Peyer's patch (tissue), 4 donors: ENCODE results near the gene DNMT3A. TPM values are rescaled to one million over a fixed set of nuclear protein-coding genes. Genes with fewer than 3 reads are reported as not detected.

Experiments
- DNase-seq, 3 donors: peaks; one replicate each; pipeline ENCODE4 v3.0.0-alpha.2; 2017 to 2019
- H3K27ac ChIP-seq, 4 donors: fragments of 200-600 bp; sonication (generic); one replicate each; pipeline ENCODE4 v1.5.1; 2016 to 2019
- H3K27me3 ChIP-seq, 2 donors: fragments of 200-600 bp; sonication (generic); one replicate each; pipeline ENCODE4 v1.5.1; 2019
- H3K36me3 ChIP-seq, 3 donors: fragments of 200-600 bp; sonication (generic); one replicate each; pipeline ENCODE4 v1.5.1; 2016 to 2019
- H3K4me1 ChIP-seq, 4 donors: fragments of 200-600 bp; sonication (generic); one replicate each; pipeline ENCODE4 v1.5.1; 2016 to 2019
- H3K4me3 ChIP-seq, 4 donors: fragments of 200-600 bp; sonication (generic); 1 replicate in 3 of 4; 2 replicates in 1 of 4; pipeline ENCODE4 v1.5.1; 2016 to 2019; ENCODE audit warnings: mild to moderate bottlenecking in 1 of 4
- H3K9me3 ChIP-seq, 4 donors: fragments of 200-600 bp; sonication (generic); one replicate each; pipeline ENCODE4 v1.5.1; 2016 to 2019; ENCODE audit warnings: mild to moderate bottlenecking in 1 of 4
- POLR2A ChIP-seq, 2 donors: fragments of 450-650 bp; IDR thresholded peaks; one replicate each; pipeline ENCODE4 v1.5.1; 2017; ENCODE audit warnings: antibody characterized with exemption in 2 of 2, mild to moderate bottlenecking in 2 of 2, moderate library complexity in 2 of 2
- total RNA-seq, 4 donors: library from RNA; depleted of rRNA; stranded (reverse); fragments of >200 nt; gene quantifications; one replicate each; pipeline ENCODE4 v1.1.0, GENCODE V29; 2016
- TF ChIP-seq, protein P1 (sequence below), 6 experiments: fragments of 450-650 bp in 4 of 6; fragments of 200-600 bp in 2 of 6; sonication (generic) in 1 of 6; IDR thresholded peaks; one replicate each; pipeline ENCODE4 v1.5.1; 2017 to 2019; ENCODE audit warnings: antibody characterized with exemption in 6 of 6, mild to moderate bottlenecking in 3 of 6, moderate library complexity in 1 of 6

DNMT3A gene
- total RNA-seq, 4 donors from 2014 or later = 10.7 to 126 (median 27.7) TPM

DNA sequence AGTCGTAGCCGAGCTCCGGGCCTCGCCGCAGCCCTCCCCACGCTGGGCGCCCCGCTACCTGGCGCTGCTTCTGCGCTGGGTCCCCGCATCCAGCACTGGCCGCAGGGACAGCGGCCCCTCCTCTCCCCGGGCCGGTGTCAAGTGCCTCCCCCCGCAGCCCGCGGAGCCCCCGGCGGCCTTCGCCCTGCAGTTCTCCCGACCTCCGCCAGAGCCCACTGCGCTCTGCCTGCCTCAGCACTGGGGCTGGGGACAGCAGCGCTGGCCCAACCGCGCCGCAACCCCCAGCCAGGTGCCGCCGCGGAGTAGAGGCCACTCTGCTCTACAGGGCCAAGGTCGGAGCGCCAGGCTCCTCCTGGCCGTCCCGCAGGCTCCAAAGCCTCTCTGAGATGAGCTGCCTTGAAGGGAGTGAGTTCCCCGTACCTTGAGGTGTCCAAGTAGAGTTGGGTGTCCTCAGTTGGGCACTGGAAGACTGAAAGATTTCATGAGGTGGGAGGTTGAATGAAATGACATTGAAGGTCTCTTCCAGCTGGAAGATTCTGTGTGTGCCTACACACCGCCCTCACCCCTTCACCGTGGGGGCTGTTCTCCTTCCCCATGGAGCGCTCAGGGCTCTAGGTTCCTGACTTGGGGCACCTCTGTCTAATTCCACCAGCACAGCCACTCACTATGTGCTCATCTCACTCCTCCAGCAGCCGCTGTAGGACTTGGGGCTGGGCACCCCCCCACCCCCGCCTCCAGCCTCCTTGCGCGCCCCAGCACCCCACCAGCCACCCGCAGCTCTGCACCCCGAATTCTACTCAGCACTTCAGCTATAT, 854 bp upstream of the DNMT3A start:
- no peak for TF ChIP-seq POLR2A (IDR thresholded peaks at IDR 0.05)
- TF ChIP-seq, protein P1, sequence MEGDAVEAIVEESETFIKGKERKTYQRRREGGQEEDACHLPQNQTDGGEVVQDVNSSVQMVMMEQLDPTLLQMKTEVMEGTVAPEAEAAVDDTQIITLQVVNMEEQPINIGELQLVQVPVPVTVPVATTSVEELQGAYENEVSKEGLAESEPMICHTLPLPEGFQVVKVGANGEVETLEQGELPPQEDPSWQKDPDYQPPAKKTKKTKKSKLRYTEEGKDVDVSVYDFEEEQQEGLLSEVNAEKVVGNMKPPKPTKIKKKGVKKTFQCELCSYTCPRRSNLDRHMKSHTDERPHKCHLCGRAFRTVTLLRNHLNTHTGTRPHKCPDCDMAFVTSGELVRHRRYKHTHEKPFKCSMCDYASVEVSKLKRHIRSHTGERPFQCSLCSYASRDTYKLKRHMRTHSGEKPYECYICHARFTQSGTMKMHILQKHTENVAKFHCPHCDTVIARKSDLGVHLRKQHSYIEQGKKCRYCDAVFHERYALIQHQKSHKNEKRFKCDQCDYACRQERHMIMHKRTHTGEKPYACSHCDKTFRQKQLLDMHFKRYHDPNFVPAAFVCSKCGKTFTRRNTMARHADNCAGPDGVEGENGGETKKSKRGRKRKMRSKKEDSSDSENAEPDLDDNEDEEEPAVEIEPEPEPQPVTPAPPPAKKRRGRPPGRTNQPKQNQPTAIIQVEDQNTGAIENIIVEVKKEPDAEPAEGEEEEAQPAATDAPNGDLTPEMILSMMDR (IDR thresholded peaks at IDR 0.05) = peak; percentile 96 to 99 (median 97)

DNA sequence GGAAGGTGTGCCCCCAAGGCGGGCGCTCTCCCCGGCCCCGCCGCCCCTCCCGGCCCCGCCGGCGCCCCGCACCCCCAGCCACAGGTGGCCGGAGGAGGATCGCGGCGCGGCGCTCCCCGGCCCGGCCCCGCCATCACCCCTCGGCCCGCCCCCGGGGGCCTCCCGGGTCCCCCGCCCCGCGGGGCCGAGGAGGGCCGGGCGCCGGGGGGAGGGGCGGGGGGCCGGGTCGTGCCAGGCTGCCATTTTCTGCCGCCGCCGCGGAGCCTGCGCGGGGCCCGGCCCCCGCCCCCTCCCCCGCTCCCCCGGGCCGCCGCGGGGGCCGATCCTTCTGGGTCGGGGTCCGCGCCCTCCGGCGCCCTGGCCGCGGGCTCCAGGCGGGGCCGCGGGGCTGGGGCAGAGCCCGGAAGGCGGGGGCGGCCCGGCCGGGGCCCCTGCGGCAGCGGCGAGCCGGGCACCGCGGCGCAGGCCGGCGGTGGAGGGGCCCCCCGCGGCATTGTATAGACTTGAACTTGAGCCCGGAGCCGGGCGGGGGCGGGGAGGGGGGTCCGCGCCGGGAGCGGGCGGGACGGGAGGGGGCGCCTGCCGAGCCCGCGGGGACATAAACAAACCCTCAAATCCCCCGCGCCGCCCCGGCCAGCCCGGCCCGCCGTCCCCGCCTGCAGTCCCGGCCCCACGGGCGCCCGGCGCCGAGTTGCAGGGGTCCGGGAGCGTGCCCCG, 556 bp downstream of the DNMT3A start:
- TF ChIP-seq POLR2A (IDR thresholded peaks at IDR 0.05) = no peak
- TF ChIP-seq, protein P1 (IDR thresholded peaks at IDR 0.05) = no peak
- Histone ChIP-seq H3K9me3 (no peaks in the 10 kb centered on the region), H3K4me1 (peaks cover 0 to 31% (median 9%) of the 10 kb centered on the region in 4 donors), H3K27ac (peak overlapping the region; percentile 60 to 87 (median 73)), H3K27me3 (no peaks in the 10 kb centered on the region), H3K36me3 (no peaks in the 10 kb centered on the region), H3K4me3 (peak overlapping the region; percentile 70 to 85 (median 80))
- DNase-seq = peak in 1 of 3 donors; percentile 30

More for the DNA sequence above, 854 bp upstream of the DNMT3A start:
- peaks cover 0 to 24% (median 9%) of the 10 kb centered on the region in 4 donors for H3K4me1 ChIP-seq
- peak overlapping the region; percentile 70 to 85 (median 80) for H3K4me3 ChIP-seq
- H3K27me3 ChIP-seq = no peaks in the 10 kb centered on the region
- peak; percentile 79 to 90 (median 83) for DNase-seq
- H3K27ac ChIP-seq = peak overlapping the region; percentile 68 to 87 (median 79)
- H3K9me3 ChIP-seq = no peaks in the 10 kb centered on the region
- no peaks in the 10 kb centered on the region for H3K36me3 ChIP-seq

DNA sequence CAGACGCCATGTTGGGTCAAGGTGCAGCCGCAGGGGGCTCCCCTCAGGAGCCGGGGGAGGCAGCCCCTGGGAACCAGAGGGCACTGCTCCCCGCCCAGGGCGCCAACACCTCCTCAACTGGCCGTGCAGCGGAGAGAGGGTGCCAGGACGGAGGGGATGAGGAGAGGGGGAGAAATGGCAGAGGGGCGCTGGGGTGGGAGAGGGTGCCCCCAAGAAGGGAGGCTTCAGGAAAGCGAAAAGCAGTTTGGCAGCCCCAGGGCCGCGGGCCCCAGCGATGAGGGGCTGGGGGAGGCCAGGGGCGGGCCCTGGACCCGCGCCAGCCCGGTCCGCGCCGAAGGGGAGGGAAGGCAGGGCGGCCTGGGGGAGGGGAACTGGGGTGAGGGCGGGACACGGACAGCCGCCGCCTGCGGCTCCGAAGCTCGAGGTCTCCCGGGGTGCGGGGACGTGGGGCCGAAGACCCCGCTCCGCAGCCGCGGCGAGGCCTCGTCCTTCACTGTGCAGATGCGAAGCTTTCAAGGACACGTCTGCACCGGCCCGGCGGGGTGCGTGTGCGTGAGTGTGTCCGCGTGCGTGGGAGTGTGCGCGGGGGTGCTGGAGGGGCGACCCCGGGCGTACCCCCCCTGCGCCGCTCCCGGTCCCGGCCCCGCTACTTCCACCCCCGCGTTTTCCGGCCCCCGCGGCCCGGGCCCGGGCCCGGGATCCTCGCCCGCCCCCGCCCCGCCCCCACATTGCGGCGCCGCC, 1.4 kb downstream of the DNMT3A start:
- Histone ChIP-seq H3K9me3 (no peaks in the 10 kb centered on the region), H3K4me1 (peaks cover 0 to 35% (median 9%) of the 10 kb centered on the region in 4 donors), H3K36me3 (no peaks in the 10 kb centered on the region), H3K27me3 (no peaks in the 10 kb centered on the region), H3K27ac (peak overlapping the region; percentile 48 to 87 (median 72)), H3K4me3 (peak overlapping the region; percentile 70 to 85 (median 80))
- no peak for TF ChIP-seq POLR2A (IDR thresholded peaks at IDR 0.05)
- TF ChIP-seq, protein P1 (IDR thresholded peaks at IDR 0.05) = no peak
- no peak for DNase-seq

DNA sequence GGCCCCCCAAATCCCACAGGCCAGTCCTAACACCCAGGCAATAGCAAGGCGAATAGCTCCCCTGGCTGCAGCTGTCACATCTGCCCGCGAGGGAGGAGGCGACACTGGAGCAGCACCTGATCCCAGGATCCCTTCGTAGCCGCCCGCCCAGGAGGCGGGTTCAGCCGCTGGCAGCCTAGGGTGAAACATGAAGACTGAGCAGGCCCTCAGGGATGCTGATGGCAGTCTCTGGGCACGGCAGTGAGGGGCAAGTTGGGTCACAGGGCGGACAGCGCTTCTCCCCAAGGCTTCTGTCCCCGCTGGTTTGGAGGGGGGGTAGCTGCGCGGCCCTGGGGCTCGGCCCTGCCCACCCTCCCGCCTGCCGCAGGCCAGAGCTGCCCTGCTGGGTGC, 1.9 kb downstream of the DNMT3A start:
- TF ChIP-seq, protein P1 (IDR thresholded peaks at IDR 0.05) = peak in 3 of 6 experiments; percentile 2 to 30 (median 28)
- TF ChIP-seq POLR2A (IDR thresholded peaks at IDR 0.05) = no peak
- H3K9me3 ChIP-seq = no peaks in the 10 kb centered on the region
- H3K4me1 ChIP-seq = peaks cover 0 to 35% (median 9%) of the 10 kb centered on the region in 4 donors
- no peaks in the 10 kb centered on the region for H3K36me3 ChIP-seq
- H3K4me3 ChIP-seq = peak overlapping the region; percentile 70 to 85 (median 80)
- DNase-seq = peak; percentile 31 to 71 (median 67)
- peak overlapping the region in 3 of 4 donors; percentile 70 to 87 (median 75) for H3K27ac ChIP-seq
- no peaks in the 10 kb centered on the region for H3K27me3 ChIP-seq

DNA sequence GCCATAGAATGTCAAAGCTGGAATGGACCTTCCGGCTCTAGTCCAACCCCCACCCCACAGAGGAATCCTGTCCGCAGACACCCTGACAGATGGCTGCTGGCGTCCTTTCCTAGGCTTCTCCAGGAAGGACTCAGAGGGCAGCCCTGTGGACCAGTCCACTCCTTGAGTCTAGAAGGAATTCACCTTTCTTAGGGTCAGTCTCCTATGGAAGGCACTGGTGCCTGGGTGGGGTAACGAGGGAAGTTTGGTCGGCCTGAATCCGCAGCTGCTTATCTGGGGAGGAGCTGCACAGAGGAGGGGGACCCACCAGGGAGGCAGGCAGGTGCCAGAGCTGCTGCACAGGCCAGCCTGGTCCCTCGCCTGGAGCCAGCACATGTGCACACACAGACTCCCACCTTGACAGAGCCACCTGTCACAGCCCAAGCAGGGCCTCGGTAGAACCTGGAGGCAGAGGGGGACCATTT, 2.5 kb downstream of the DNMT3A start:
- Histone ChIP-seq H3K4me1 (peaks cover 0 to 35% (median 11%) of the 10 kb centered on the region in 4 donors), H3K36me3 (no peaks in the 10 kb centered on the region), H3K27me3 (no peaks in the 10 kb centered on the region), H3K27ac (peak overlapping the region in 1 of 4 donors; percentile 16), H3K4me3 (no peak overlapping the region), H3K9me3 (no peaks in the 10 kb centered on the region)
- TF ChIP-seq, protein P1 (IDR thresholded peaks at IDR 0.05) = no peak
- TF ChIP-seq POLR2A (IDR thresholded peaks at IDR 0.05) = no peak
- no peak for DNase-seq
